Neutrophil (primary cell): ENCODE measurements around the gene NRXN3.

ENCODE experiments used
- H3K27ac ChIP-seq: fragments of 200-600 bp; sonication (generic); 2 replicates; pipeline ENCODE4 v1.5.1; 2016; ENCODE audit warnings: mild to moderate bottlenecking, moderate library complexity
- H3K27me3 ChIP-seq: fragments of 200-600 bp; sonication (generic); 2 replicates; pipeline ENCODE4 v1.6.0; 2016; ENCODE audit warnings: mild to moderate bottlenecking
- H3K36me3 ChIP-seq: fragments of 200-600 bp; sonication (generic); 2 replicates; pipeline ENCODE4 v1.5.1; 2017
- H3K4me1 ChIP-seq, 2 experiments: fragments of 200-600 bp in 1 of 2; sonication (generic) in 1 of 2; 1 replicate in 1 of 2; 2 replicates in 1 of 2; pipeline versions ENCODE4 v1.5.1 to v1.6.1; 2013 to 2016; ENCODE audit warnings: low read depth in 1 of 2, low read length in 1 of 2, mild to moderate bottlenecking in 1 of 2, moderate library complexity in 1 of 2; ENCODE audit not compliant: control insufficient read depth in 1 of 2, insufficient read depth in 1 of 2
- H3K4me3 ChIP-seq, 2 experiments: fragments of 200-600 bp in 1 of 2; sonication (generic) in 1 of 2; 1 replicate in 1 of 2; 2 replicates in 1 of 2; pipeline ENCODE4 v1.5.1; 2013 to 2016; ENCODE audit warnings: low read depth in 1 of 2, low read length in 1 of 2, mild to moderate bottlenecking in 1 of 2, moderate library complexity in 1 of 2
- H3K9me3 ChIP-seq: fragments of 200-600 bp; sonication (generic); 2 replicates; pipeline ENCODE4 v1.5.1; 2016
- CTCF ChIP-seq: fragments of 200-600 bp; sonication (generic); IDR thresholded peaks from 2 replicates; pipeline ENCODE4 v1.5.1; 2016; ENCODE audit warnings: antibody characterized with exemption

NRXN3 gene

DNA sequence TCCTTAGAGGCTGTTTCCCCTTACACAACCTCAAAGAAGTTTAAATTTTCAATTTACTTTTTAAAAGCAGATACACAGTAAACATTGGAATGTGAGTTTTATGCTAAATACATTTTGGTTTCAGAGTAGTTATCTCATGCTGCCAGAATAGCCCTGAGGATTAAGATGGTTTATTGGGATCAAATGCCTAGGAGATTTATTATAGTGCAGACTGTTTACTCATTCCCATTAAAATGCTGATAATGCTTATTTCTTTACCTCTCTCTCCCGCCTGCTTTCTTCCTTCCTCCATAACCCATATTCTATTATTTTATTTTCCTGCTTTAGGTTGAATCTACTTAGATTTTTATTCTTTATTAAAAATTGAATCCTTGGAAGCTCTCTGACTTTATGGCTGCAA lies 1701.0 kb downstream of the NRXN3 start:
- no peaks in the 10 kb centered on the region for H3K4me1 ChIP-seq
- H3K36me3 ChIP-seq, result no peaks in the 10 kb centered on the region
- no peak overlapping the region for H3K4me3 ChIP-seq
- no peaks in the 10 kb centered on the region for H3K9me3 ChIP-seq
- no peak overlapping the region for H3K27ac ChIP-seq
- TF ChIP-seq CTCF, result no peak
- no peaks in the 10 kb centered on the region for H3K27me3 ChIP-seq

- H3K27me3 ChIP-seq, result no peaks in the 10 kb centered on the region
- no peak for TF ChIP-seq CTCF
- no peak overlapping the region for H3K4me3 ChIP-seq
- H3K9me3 ChIP-seq, result no peaks in the 10 kb centered on the region
- H3K4me1 ChIP-seq, result no peaks in the 10 kb centered on the region
- H3K27ac ChIP-seq, result no peak overlapping the region
- H3K36me3 ChIP-seq, result no peaks in the 10 kb centered on the region
Measured at GRCh38 chr14:79878229-79878628, 1708.1 kb downstream of the NRXN3 start.

DNA sequence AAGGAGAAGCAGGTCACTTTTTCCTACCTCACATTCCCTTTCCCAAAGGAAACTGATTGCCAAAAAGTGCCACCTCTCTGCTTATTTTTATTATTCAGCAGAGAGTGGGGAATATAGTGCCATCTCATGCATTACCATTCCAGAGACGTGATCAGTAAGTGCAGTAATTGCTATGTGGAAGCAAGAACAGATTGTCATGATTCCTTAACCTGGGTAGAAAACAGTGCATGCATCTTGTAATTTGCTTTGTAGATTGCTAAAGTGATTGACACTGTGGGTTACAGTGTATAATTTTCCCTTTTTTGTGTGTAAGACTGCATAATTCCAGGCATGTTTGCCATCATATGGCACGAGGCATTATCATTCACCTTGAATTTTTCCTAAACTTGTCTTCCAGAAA lies 1708.6 kb downstream of the NRXN3 start:
- no peak for TF ChIP-seq CTCF
- Histone ChIP-seq H3K36me3 (no peaks in the 10 kb centered on the region), H3K9me3 (no peaks in the 10 kb centered on the region)

DNA sequence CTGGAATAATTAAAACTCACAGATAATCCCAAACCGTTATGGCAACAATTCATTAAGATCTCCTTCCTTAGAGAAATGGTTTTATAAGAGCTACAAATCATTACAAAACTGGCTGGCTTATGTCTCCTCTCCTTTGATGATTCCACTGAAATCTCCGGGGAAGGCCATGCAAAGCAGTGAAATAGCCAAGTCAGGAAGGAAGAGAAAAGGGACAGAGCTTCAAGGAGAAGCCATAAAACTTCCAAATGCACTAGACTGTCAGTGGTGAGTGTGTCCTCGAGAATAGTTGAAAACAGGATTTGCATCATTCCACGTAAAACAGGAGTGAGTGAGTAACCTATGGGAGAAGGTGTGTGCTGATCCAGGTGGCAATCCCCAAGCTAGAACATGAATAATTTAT lies 1711.1 kb downstream of the NRXN3 start:
- H3K27ac ChIP-seq, result no peak overlapping the region
- no peaks in the 10 kb centered on the region for H3K27me3 ChIP-seq
- no peak for TF ChIP-seq CTCF
- H3K36me3 ChIP-seq, result no peaks in the 10 kb centered on the region
- H3K4me1 ChIP-seq, result no peaks in the 10 kb centered on the region
- H3K4me3 ChIP-seq, result no peak overlapping the region
- no peaks in the 10 kb centered on the region for H3K9me3 ChIP-seq

More for the DNA sequence above, 1708.6 kb downstream of the NRXN3 start:
- H3K27ac ChIP-seq, result no peak overlapping the region
- H3K4me3 ChIP-seq, result no peak overlapping the region
- no peaks in the 10 kb centered on the region for H3K27me3 ChIP-seq
- H3K4me1 ChIP-seq, result no peaks in the 10 kb centered on the region

DNA sequence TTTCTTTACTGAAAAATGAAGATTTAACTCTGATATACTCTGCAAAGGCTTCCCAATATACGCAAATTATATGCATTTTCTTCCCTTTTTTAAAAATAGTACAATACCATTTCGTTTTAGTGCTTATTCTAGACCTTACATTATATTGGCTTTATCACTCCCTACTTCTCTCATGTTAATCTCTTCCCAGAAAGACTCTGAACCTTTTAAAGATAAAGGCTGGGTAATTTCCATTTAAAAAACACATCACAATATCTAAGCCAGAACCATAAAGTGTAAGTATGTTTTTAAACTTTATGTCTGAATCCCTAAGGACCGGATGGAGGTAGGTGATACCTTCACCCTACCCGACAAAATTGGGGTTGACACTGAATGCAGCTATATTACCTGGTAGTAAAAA lies 1720.4 kb downstream of the NRXN3 start:
- Histone ChIP-seq H3K27ac (no peak overlapping the region), H3K4me1 (no peaks in the 10 kb centered on the region), H3K9me3 (no peaks in the 10 kb centered on the region), H3K4me3 (no peak overlapping the region), H3K27me3 (no peaks in the 10 kb centered on the region), H3K36me3 (no peaks in the 10 kb centered on the region)
- no peak for TF ChIP-seq CTCF

DNA sequence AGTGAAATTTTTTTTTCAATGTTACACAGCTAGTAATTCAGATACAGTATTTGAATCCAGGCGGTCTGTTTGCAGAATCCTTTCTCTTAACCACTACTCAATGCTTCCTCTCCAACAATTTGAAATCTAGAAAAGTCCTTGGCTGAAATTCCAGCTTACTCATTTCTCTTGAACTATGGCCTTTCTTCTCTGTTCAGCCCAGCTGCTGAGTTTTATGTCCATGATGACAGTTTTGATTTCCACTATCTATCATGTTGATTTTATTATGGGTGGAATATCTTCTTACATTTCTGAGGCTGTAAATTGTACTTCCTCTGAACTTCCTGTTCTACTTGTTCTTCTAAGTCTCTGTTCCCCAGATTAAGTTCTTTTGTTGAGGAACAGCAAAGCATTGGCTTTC lies 1725.8 kb downstream of the NRXN3 start:
- H3K27me3 ChIP-seq, result no peaks in the 10 kb centered on the region
- TF ChIP-seq CTCF, result no peak
- no peak overlapping the region for H3K4me3 ChIP-seq
- no peaks in the 10 kb centered on the region for H3K4me1 ChIP-seq
- H3K9me3 ChIP-seq, result no peaks in the 10 kb centered on the region
- H3K27ac ChIP-seq, result no peak overlapping the region
- H3K36me3 ChIP-seq, result no peaks in the 10 kb centered on the region
